Measurements from ENCODE around the gene CHRNA7. TPM values are rescaled to one million over a fixed set of nuclear protein-coding genes. Genes with fewer than 3 reads are reported as not detected.

CHRNA7 gene
- total and polyA plus RNA-seq, 3 experiments from 2014 or later, result not detected

DNA sequence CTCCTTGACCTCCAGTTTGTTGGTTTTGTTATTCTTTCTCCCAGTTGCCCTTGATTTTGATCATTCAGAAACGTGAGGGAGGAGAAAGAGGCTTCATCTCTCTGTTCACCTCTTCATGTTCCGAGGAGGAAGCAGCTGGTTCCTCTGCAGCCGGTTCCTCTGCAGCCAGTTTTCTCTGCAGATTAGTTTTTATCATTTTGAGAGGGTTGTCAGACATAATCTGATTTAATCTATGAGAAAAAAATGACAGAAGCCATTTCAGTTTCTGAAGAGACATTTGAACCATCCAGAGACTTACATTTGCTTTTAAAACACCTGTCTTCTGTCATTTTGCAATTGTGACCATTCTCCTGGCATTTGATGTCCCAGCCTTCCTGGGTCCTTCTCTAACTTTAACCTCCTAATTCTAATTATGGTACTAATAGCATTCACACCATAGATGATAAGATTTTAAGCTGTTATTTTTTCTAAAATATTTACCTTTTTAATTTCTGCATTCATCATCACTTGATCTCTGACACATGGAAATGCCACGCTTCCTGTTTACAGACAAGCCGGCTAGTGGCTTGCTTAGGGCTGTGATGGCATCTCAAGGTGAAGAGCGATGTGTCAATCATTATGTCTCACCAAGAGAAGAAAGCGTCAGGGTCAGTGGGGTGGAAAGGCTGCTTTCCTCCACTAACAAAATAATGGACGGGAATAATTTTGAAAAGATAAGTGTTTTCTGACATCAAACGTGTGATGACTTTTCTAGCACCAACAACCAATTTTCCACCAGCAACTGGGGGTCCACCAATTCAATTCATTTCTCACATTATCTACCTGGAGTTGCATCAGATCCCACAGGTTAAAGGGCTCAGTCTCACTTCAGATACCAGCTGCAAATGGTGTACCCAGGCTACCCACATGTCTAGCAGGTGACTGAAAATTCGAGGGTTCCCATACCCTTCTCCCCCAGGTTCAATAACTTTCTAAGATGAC is 76.4 kb downstream of the CHRNA7 start:
- H3K27ac ChIP-seq (ENCODE audit: low read depth, low read length), result no peak overlapping the region
- peaks cover 0 to 2% (median 0%) of the 10 kb centered on the region in 5 donors for H3K9me3 Mint-ChIP-seq
- DNase-seq, result no peak
- H3K4me3 Mint-ChIP-seq, result peak overlapping the region in 3 of 7 donors; percentile 26 to 61 (median 53)
- POLR2A ChIA-PET, result no interaction called here
- no peaks in the 10 kb centered on the region for H3K36me3 ChIP-seq (ENCODE audit: insufficient read depth, low read length)
- H3K4me1 ChIP-seq (ENCODE audit: insufficient read depth, low read length), result no peaks in the 10 kb centered on the region
- CTCF ChIA-PET, result no interaction called here
- peaks cover 6 to 40% of the 10 kb centered on the region in 2 donors for H3K27me3 Mint-ChIP-seq
- H3K4me3 ChIP-seq (ENCODE audit: low read length), result no peak overlapping the region
- no peaks in the 10 kb centered on the region for H3K9me3 ChIP-seq (ENCODE audit: low read length)
- peaks cover 8 to 12% (median 10%) of the 10 kb centered on the region in 3 donors for H3K4me1 Mint-ChIP-seq
- H3K27ac Mint-ChIP-seq, result peak overlapping the region in 3 of 8 donors; percentile 50 to 83 (median 80)
- no peaks in the 10 kb centered on the region for H3K36me3 Mint-ChIP-seq
- H3K27me3 ChIP-seq (ENCODE audit: insufficient read depth, low read length, poor library complexity, severe bottlenecking), result peaks cover 6% of the 10 kb centered on the region

DNA sequence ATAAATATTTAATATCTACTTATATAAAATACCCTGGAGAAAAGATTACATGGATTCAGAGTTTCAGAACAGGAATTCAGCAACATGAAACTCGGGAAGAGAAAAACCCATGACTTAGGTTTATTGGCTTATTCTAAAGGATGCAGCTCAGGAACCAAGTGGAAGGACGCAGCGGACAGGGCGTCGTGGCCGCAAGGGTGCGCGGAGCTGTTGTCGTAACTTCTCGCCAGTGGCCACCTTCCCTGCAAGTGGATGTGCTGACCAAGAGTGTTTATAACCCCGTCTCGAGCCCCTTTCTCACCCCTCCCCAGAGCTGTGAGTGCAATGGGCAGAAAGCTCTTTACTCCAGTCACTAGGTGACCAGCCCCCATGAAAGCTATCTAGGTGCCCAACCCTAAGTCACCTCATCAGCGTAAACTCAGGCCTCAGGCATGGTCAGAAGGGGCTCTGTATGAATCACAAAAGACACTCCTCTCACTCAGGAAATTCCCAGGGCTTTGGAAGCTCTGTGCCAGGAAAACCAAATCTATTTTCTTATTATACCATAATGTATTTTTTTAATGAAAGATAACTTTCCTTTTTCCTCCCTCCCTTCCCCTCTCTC is 77.3 kb downstream of the CHRNA7 start:
- H3K27me3 Mint-ChIP-seq, result peaks cover 6 to 40% of the 10 kb centered on the region in 2 donors
- Histone ChIP-seq H3K27me3 (ENCODE audit: insufficient read depth, low read length, poor library complexity, severe bottlenecking) (peaks cover 6% of the 10 kb centered on the region), H3K27ac (ENCODE audit: low read depth, low read length) (no peak overlapping the region), H3K36me3 (ENCODE audit: insufficient read depth, low read length) (no peaks in the 10 kb centered on the region), H3K4me1 (ENCODE audit: insufficient read depth, low read length) (no peaks in the 10 kb centered on the region), H3K4me3 (ENCODE audit: low read length) (no peak overlapping the region), H3K9me3 (ENCODE audit: low read length) (no peaks in the 10 kb centered on the region)
- H3K27ac Mint-ChIP-seq, result no peak overlapping the region
- no peaks in the 10 kb centered on the region for H3K36me3 Mint-ChIP-seq
- H3K4me1 Mint-ChIP-seq, result peaks cover 8 to 12% (median 10%) of the 10 kb centered on the region in 3 donors
- ChIA-PET POLR2A (no interaction called here), CTCF (no interaction called here)
- H3K4me3 Mint-ChIP-seq, result no peak overlapping the region
- no peak for DNase-seq
- peaks cover 0 to 2% (median 0%) of the 10 kb centered on the region in 5 donors for H3K9me3 Mint-ChIP-seq

DNA sequence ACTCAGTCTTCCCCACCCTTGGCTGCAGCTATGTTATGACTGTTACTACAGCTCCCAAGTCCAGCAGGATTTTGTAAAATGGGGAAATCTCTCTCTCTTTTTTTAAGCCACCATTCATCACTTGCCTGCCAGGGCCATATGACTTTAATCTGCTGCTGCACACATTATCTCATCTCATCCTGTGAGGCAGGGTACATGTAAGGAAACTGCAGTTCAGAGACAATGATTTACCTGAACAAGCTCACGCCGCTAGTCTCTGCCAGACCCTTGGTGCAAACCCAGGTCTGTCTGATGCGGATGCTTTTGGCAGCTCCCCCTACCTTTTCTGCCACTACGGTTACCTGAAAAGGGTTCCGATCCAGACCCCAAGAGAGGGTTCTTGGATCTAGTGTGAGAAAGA is 78.3 kb downstream of the CHRNA7 start:
- no peak for DNase-seq
- no peaks in the 10 kb centered on the region for H3K36me3 Mint-ChIP-seq
- Histone ChIP-seq H3K4me3 (ENCODE audit: low read length) (no peak overlapping the region), H3K27me3 (ENCODE audit: insufficient read depth, low read length, poor library complexity, severe bottlenecking) (peaks cover 6% of the 10 kb centered on the region), H3K4me1 (ENCODE audit: insufficient read depth, low read length) (no peaks in the 10 kb centered on the region), H3K36me3 (ENCODE audit: insufficient read depth, low read length) (no peaks in the 10 kb centered on the region), H3K9me3 (ENCODE audit: low read length) (no peaks in the 10 kb centered on the region), H3K27ac (ENCODE audit: low read depth, low read length) (no peak overlapping the region)
- CTCF ChIA-PET, result no interaction called here
- H3K4me3 Mint-ChIP-seq, result no peak overlapping the region
- POLR2A ChIA-PET, result no interaction called here
- peaks cover 0 to 2% (median 0%) of the 10 kb centered on the region in 5 donors for H3K9me3 Mint-ChIP-seq
- H3K4me1 Mint-ChIP-seq, result peaks cover 8 to 12% (median 10%) of the 10 kb centered on the region in 3 donors
- H3K27ac Mint-ChIP-seq, result no peak overlapping the region
- peaks cover 6 to 33% of the 10 kb centered on the region in 2 donors for H3K27me3 Mint-ChIP-seq

DNA sequence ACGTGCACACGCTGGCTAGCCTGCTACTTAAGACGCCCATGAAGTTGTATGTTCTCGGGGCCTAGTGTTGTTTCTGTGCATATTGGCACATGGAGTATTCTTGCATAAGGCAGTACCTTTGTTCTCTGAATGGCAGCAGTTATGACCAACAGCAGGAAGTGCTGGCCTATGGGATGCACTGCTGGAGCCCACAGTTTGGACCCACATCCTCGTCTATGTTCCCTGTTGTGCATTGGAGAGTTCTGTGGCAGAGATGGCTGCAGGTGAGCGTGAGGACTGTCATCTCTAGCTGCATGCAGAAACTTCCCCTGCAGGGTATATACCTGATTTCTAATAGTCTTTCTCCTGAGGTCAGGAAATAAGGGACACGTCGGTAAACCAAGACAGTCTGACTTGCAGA is 81.8 kb downstream of the CHRNA7 start:
- Mint-ChIP-seq H3K9me3 (peaks cover 0 to 2% (median 0%) of the 10 kb centered on the region in 5 donors), H3K4me1 (peaks cover 0 to under 1% (median under 1%) of the 10 kb centered on the region in 3 donors), H3K36me3 (no peaks in the 10 kb centered on the region), H3K27ac (no peak overlapping the region), H3K27me3 (peaks cover 0 to 16% of the 10 kb centered on the region in 2 donors), H3K4me3 (no peak overlapping the region)
- CTCF ChIA-PET, result no interaction called here
- H3K9me3 ChIP-seq (ENCODE audit: low read length), result no peaks in the 10 kb centered on the region
- H3K27ac ChIP-seq (ENCODE audit: low read depth, low read length), result no peak overlapping the region
- no peak for DNase-seq
- no peaks in the 10 kb centered on the region for H3K4me1 ChIP-seq (ENCODE audit: insufficient read depth, low read length)
- POLR2A ChIA-PET, result no interaction called here
- H3K4me3 ChIP-seq (ENCODE audit: low read length), result no peak overlapping the region
- no peaks in the 10 kb centered on the region for H3K36me3 ChIP-seq (ENCODE audit: insufficient read depth, low read length)
- no peaks in the 10 kb centered on the region for H3K27me3 ChIP-seq (ENCODE audit: insufficient read depth, low read length, poor library complexity, severe bottlenecking)

DNA sequence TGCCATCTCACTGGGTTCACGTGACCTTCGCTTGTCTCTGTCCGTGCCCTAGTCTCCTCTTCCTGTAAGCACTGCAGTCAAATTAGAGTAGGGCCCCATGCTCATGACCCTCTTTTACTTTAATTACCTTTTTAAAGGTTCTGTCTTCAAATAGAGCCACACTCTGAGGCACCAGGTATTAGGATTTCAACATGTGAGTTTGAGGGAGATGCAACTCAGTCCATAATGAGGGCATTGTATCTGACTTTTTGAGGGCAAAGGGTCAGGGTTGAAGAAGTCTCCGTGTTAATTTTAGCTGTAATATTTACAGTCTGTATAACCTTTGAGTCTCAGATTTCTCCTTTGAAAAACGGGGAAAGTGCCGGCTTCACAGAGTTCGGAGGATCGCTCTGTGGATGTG is 82.9 kb downstream of the CHRNA7 start:
- no peaks in the 10 kb centered on the region for H3K4me1 ChIP-seq (ENCODE audit: insufficient read depth, low read length)
- H3K36me3 Mint-ChIP-seq, result no peaks in the 10 kb centered on the region
- H3K36me3 ChIP-seq (ENCODE audit: insufficient read depth, low read length), result no peaks in the 10 kb centered on the region
- H3K4me1 Mint-ChIP-seq, result no peaks in the 10 kb centered on the region
- POLR2A ChIA-PET, result no interaction called here
- H3K9me3 ChIP-seq (ENCODE audit: low read length), result no peaks in the 10 kb centered on the region
- H3K4me3 ChIP-seq (ENCODE audit: low read length), result no peak overlapping the region
- no peak overlapping the region for H3K4me3 Mint-ChIP-seq
- no peak overlapping the region for H3K27ac ChIP-seq (ENCODE audit: low read depth, low read length)
- H3K27ac Mint-ChIP-seq, result no peak overlapping the region
- H3K27me3 Mint-ChIP-seq, result peaks cover under 1 to 16% of the 10 kb centered on the region in 2 donors
- peaks cover 0 to 2% (median 0%) of the 10 kb centered on the region in 5 donors for H3K9me3 Mint-ChIP-seq
- H3K27me3 ChIP-seq (ENCODE audit: insufficient read depth, low read length, poor library complexity, severe bottlenecking), result no peaks in the 10 kb centered on the region
- CTCF ChIA-PET, result no interaction called here
- DNase-seq, result no peak

DNA sequence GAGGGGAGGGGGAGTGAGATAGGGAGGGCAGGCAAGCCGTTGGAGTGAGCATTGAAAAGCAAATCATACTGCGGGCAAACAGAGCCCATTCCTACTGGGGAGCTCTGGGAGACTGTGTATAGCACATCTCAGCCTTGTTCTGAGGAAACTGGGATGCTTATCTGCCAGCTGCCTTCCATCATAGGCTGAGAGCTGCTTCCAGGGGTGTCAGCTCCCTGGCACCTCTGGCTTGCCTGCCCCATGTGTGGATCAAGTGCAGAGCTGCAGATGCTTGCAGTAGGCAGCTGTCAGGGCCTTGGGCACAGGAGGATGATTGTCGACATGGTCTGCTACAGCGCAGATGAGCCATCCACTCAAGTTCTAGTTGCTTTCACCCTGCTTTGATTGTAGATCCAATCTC is 86.8 kb downstream of the CHRNA7 start:
- no peaks in the 10 kb centered on the region for H3K4me1 ChIP-seq (ENCODE audit: insufficient read depth, low read length)
- Mint-ChIP-seq H3K9me3 (no peaks in the 10 kb centered on the region), H3K27me3 (peaks cover 9 to 11% of the 10 kb centered on the region in 2 donors), H3K4me1 (no peaks in the 10 kb centered on the region), H3K4me3 (no peak overlapping the region), H3K36me3 (no peaks in the 10 kb centered on the region), H3K27ac (no peak overlapping the region)
- no peaks in the 10 kb centered on the region for H3K36me3 ChIP-seq (ENCODE audit: insufficient read depth, low read length)
- H3K4me3 ChIP-seq (ENCODE audit: low read length), result no peak overlapping the region
- no peaks in the 10 kb centered on the region for H3K9me3 ChIP-seq (ENCODE audit: low read length)
- POLR2A ChIA-PET, result no interaction called here
- CTCF ChIA-PET, result no interaction called here
- no peak for DNase-seq
- H3K27me3 ChIP-seq (ENCODE audit: insufficient read depth, low read length, poor library complexity, severe bottlenecking), result no peaks in the 10 kb centered on the region
- no peak overlapping the region for H3K27ac ChIP-seq (ENCODE audit: low read depth, low read length)

DNA sequence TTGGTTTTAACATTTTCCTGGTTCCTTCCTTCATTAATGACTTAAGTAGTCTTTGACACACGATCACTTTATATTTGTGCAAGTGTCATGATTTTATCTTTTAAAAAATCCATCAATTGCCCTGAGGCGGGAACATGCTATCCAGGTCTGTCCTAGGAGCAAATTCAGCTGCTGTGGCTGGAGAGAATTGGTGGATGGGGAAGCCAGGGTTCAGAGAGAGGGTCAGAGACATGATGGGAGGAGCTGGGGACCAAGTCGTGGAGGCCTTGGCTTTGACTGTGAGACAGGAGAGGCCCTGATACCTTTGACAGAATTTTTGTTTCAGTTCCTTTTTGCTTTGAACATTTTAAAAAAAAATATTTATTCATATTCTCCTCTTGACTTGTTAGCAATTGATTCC is 89.0 kb downstream of the CHRNA7 start:
- H3K27me3 ChIP-seq (ENCODE audit: insufficient read depth, low read length, poor library complexity, severe bottlenecking), result no peaks in the 10 kb centered on the region
- H3K36me3 ChIP-seq (ENCODE audit: insufficient read depth, low read length), result no peaks in the 10 kb centered on the region
- H3K4me1 ChIP-seq (ENCODE audit: insufficient read depth, low read length), result no peaks in the 10 kb centered on the region
- no peak overlapping the region for H3K27ac ChIP-seq (ENCODE audit: low read depth, low read length)
- no peak overlapping the region for H3K27ac Mint-ChIP-seq
- ChIA-PET CTCF (no interaction called here), POLR2A (no interaction called here)
- H3K4me3 ChIP-seq (ENCODE audit: low read length), result no peak overlapping the region
- DNase-seq, result no peak
- no peaks in the 10 kb centered on the region for H3K4me1 Mint-ChIP-seq
- no peak overlapping the region for H3K4me3 Mint-ChIP-seq
- no peaks in the 10 kb centered on the region for H3K36me3 Mint-ChIP-seq
- H3K27me3 Mint-ChIP-seq, result peaks cover 12 to 13% of the 10 kb centered on the region in 2 donors
- H3K9me3 ChIP-seq (ENCODE audit: low read length), result no peaks in the 10 kb centered on the region
- H3K9me3 Mint-ChIP-seq, result no peaks in the 10 kb centered on the region

DNA sequence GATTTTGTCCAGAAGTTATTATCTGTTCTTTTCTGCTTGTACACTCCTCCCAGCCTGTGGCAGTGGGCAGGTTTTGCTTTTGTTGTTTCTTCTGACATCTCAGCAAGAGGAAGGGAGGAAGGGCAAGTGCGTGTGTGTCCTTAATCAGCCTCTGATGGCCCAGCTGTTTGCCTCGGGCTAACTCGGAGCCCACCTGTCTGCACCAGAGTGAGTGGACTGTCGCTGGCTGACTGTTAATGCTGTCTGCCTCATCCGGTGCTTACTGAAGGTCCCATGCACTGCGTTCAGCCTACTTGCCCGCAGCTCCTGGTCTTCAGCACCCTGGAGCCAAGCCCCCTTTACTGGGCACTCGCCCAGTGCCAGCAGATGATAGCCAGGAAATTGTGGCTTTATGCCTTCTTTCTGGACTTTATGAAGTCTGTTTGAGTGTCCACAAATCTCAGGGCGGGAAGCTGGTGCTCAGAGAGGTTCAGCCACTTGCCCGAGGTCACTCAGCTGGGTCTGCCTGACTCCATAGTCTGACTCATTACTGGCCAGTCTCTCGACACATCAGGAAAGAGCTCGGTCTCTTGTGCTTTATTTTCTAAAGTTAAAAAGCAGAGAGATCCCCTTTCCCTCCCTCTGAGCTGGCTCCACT is 89.5 kb downstream of the CHRNA7 start:
- H3K9me3 ChIP-seq (ENCODE audit: low read length), result no peaks in the 10 kb centered on the region
- Mint-ChIP-seq H3K9me3 (no peaks in the 10 kb centered on the region), H3K4me3 (no peak overlapping the region), H3K27me3 (peaks cover 12 to 13% of the 10 kb centered on the region in 2 donors), H3K36me3 (no peaks in the 10 kb centered on the region), H3K27ac (no peak overlapping the region), H3K4me1 (no peaks in the 10 kb centered on the region)
- ChIA-PET CTCF (no interaction called here), POLR2A (no interaction called here)
- no peaks in the 10 kb centered on the region for H3K27me3 ChIP-seq (ENCODE audit: insufficient read depth, low read length, poor library complexity, severe bottlenecking)
- H3K27ac ChIP-seq (ENCODE audit: low read depth, low read length), result no peak overlapping the region
- no peaks in the 10 kb centered on the region for H3K4me1 ChIP-seq (ENCODE audit: insufficient read depth, low read length)
- H3K4me3 ChIP-seq (ENCODE audit: low read length), result no peak overlapping the region
- no peak for DNase-seq
- H3K36me3 ChIP-seq (ENCODE audit: insufficient read depth, low read length), result no peaks in the 10 kb centered on the region

Data from CD8-positive, alpha-beta memory T cell (primary cell).